ENCODE results near the gene ANGPTL8. TPM values are rescaled to one million over a fixed set of nuclear protein-coding genes. Genes with fewer than 3 reads are reported as not detected.

ANGPTL8 gene
- total RNA-seq, 6 donors from 2014 or later, result 5.2 TPM; not detected in 5

GRCh38 chr19:11288349-11288748 is 48.9 kb downstream of the ANGPTL8 start:
- DNase-seq, result no peak
- H3K4me1 ChIP-seq, result peaks cover 0 to 18% (median 12%) of the 10 kb centered on the region in 4 donors
- ATAC-seq (ENCODE audit: low FRiP score in 2 of 2), result no peak
- no peak overlapping the region for H3K27ac ChIP-seq
- no peaks in the 10 kb centered on the region for H3K36me3 ChIP-seq
- no peaks in the 10 kb centered on the region for H3K27me3 ChIP-seq
- no peak overlapping the region for H3K4me3 ChIP-seq
- peak; percentile 12 to 43 (median 22) for TF ChIP-seq CTCF (IDR thresholded peaks at IDR 0.05)
- TF ChIP-seq POLR2A (IDR thresholded peaks at IDR 0.05), result no peak
- 74 to 78% methylated on average over 7 of the region's 7 CpGs for WGBS, 2 donors
- H3K9me3 ChIP-seq, result no peaks in the 10 kb centered on the region

GRCh38 chr19:11290256-11290655 is 50.8 kb downstream of the ANGPTL8 start:
- Histone ChIP-seq H3K27ac (no peak overlapping the region), H3K4me1 (peaks cover 10 to 25% (median 19%) of the 10 kb centered on the region in 4 donors), H3K9me3 (no peaks in the 10 kb centered on the region), H3K27me3 (no peaks in the 10 kb centered on the region), H3K4me3 (no peak overlapping the region), H3K36me3 (no peaks in the 10 kb centered on the region)
- ATAC-seq (ENCODE audit: low FRiP score in 2 of 2) (no peak), DNase-seq (no peak)
- no peak for TF ChIP-seq POLR2A (IDR thresholded peaks at IDR 0.05)
- no peak for TF ChIP-seq POLR2AphosphoS5 (IDR thresholded peaks at IDR 0.05)
- TF ChIP-seq CTCF (IDR thresholded peaks at IDR 0.05), result no peak
- no peak for TF ChIP-seq EP300 (IDR thresholded peaks at IDR 0.05)
- WGBS, 2 donors, result 74 to 90% methylated on average over 4 of the region's 4 CpGs

GRCh38 chr19:11291415-11291814 is 52.0 kb downstream of the ANGPTL8 start:
- Histone ChIP-seq H3K27ac (no peak overlapping the region), H3K4me1 (peaks cover 17 to 27% (median 22%) of the 10 kb centered on the region in 4 donors), H3K4me3 (no peak overlapping the region), H3K9me3 (no peaks in the 10 kb centered on the region), H3K27me3 (no peaks in the 10 kb centered on the region), H3K36me3 (no peaks in the 10 kb centered on the region)
- TF ChIP-seq POLR2A (IDR thresholded peaks at IDR 0.05) (no peak), CTCF (IDR thresholded peaks at IDR 0.05) (no peak), POLR2AphosphoS5 (IDR thresholded peaks at IDR 0.05) (no peak), EP300 (IDR thresholded peaks at IDR 0.05) (no peak)
- WGBS, 2 donors, result 89 to 93% methylated on average over 7 of the region's 7 CpGs
- DNase-seq, result no peak
- no peak for ATAC-seq (ENCODE audit: low FRiP score in 2 of 2)

Other genes starting within 250 kb of the ANGPTL8 start
- 100 to 1,000 TPM; 204 to 493 (median 234) TPM for gene LDLR, start 150.2 kb upstream of the ANGPTL8 start, total RNA-seq
- 10 to 100 TPM in 1 of 6 donors, 1 to 10 TPM in 4, not detected in 1; 1.4 to 13.3 (median 2.1) TPM for gene SPC24, start 83.8 kb upstream of the ANGPTL8 start, total RNA-seq
- 100 to 1,000 TPM; 144 to 295 (median 240) TPM for gene KANK2, start 42.1 kb upstream of the ANGPTL8 start, total RNA-seq
- gene DOCK6, start 22.9 kb downstream of the ANGPTL8 start, total RNA-seq, result 100 to 1,000 TPM in 3 of 6 donors, 10 to 100 TPM in 3; 34.5 to 203 (median 116) TPM
- gene TSPAN16, start 56.5 kb downstream of the ANGPTL8 start, total RNA-seq, result not detected
- gene RAB3D, start 100.0 kb downstream of the ANGPTL8 start, total RNA-seq, result 10 to 100 TPM; 22.6 to 59.2 (median 30.7) TPM
- gene TMEM205, start 106.6 kb downstream of the ANGPTL8 start, total RNA-seq, result 100 to 1,000 TPM in 3 of 6 donors, 10 to 100 TPM in 3; 85.9 to 260 (median 132) TPM
- 100 to 1,000 TPM in 1 of 6 donors, 10 to 100 TPM in 5; 17.5 to 176 (median 33.3) TPM for gene CCDC159, start 106.9 kb downstream of the ANGPTL8 start, total RNA-seq
- 10 to 100 TPM; 10.8 to 53.8 (median 26.0) TPM for gene PLPPR2, start 115.8 kb downstream of the ANGPTL8 start, total RNA-seq
- 10 to 100 TPM in 1 of 6 donors, 1 to 10 TPM in 4, under 1 TPM in 1; 0.89 to 13.6 (median 3.7) TPM for gene SWSAP1, start 135.0 kb downstream of the ANGPTL8 start, total RNA-seq
- 10 to 100 TPM in 4 of 6 donors, 1 to 10 TPM in 2; 7.5 to 45.1 (median 15.5) TPM for gene EPOR, start 144.7 kb downstream of the ANGPTL8 start, total RNA-seq
- 100 to 1,000 TPM in 1 of 6 donors, 10 to 100 TPM in 5; 18.5 to 242 (median 44.6) TPM for gene RGL3, start 179.7 kb downstream of the ANGPTL8 start, total RNA-seq
- 10 to 100 TPM in 1 of 6 donors, 1 to 10 TPM in 4, under 1 TPM in 1; 0.34 to 11.1 (median 4.1) TPM for gene ODAD3, start 195.5 kb downstream of the ANGPTL8 start, total RNA-seq
- gene PRKCSH, start 196.0 kb downstream of the ANGPTL8 start, total RNA-seq, result 100 to 1,000 TPM; 124 to 341 (median 187) TPM
- under 1 TPM in 1 of 6 donors, not detected in 5; 0.03 TPM for gene ELAVL3, start 241.4 kb downstream of the ANGPTL8 start, total RNA-seq